IMR-90 (cell line): ENCODE data around the gene MFNG. TPM values are rescaled to one million over a fixed set of nuclear protein-coding genes. Genes with fewer than 3 reads are reported as not detected.

ENCODE experiments used
- ATAC-seq: fragments of 200-7000 bp; cut with Tn5 transposase; 2 replicates; pipeline ENCODE4 v1.9.1; 2020; ENCODE audit warnings: low read depth, mild to moderate bottlenecking, moderate library complexity
- BruUV-seq: library from RNA; stranded (reverse); fragments of 400-500 nt; replicated peaks from 2 replicates; lab custom pipeline; 2021; lab: Mats Ljungman, UMichigan
- CTCF ChIA-PET: fragments of 300-600 bp; formaldehyde crosslinking; extraction: SDS; loops from one replicate; lab custom pipeline; 2021; ENCODE audit warnings: antibody characterized with exemption; lab: Yijun Ruan, JAX
- POLR2A ChIA-PET: fragments of 300-600 bp; sonication (Branson Sonifier 250); formaldehyde crosslinking; loops from one replicate; lab custom pipeline; 2022; ENCODE audit warnings: antibody characterized with exemption; ENCODE audit not compliant: unreplicated experiment; lab: Charles Lee
- DNase-seq: peaks from one replicate; pipeline ENCODE4 v3.0.0; 2013
- H2AFZ ChIP-seq: replicated peaks from 2 replicates; pipeline ENCODE3; 2013; ENCODE audit warnings: low read length, mild to moderate bottlenecking; ENCODE audit not compliant: poor library complexity
- H2AK5ac ChIP-seq: 2 replicates; pipeline ENCODE4 v1.6.1; 2013; ENCODE audit warnings: low read depth, low read length, inconsistent platforms
- H2AK9ac ChIP-seq: replicated peaks from 2 replicates; pipeline ENCODE3; 2013; ENCODE audit warnings: mild to moderate bottlenecking, low read depth, low read length, moderate library complexity; ENCODE audit not compliant: poor library complexity
- H2BK120ac ChIP-seq: 2 replicates; pipeline ENCODE4 v1.6.1; 2013; ENCODE audit warnings: low read depth, low read length, inconsistent platforms
- H2BK15ac ChIP-seq: 3 replicates; pipeline ENCODE4 v1.6.1; 2013; ENCODE audit warnings: low read depth, low read length, inconsistent platforms
- H2BK20ac ChIP-seq: 2 replicates; pipeline ENCODE4 v1.6.1; 2013; ENCODE audit warnings: low read depth, mild to moderate bottlenecking, inconsistent platforms, low read length, moderate library complexity
- H2BK5ac ChIP-seq: 2 replicates; pipeline ENCODE4 v1.6.1; 2013; ENCODE audit warnings: mild to moderate bottlenecking, low read depth, low read length, inconsistent platforms; ENCODE audit not compliant: poor library complexity, severe bottlenecking
- H3K14ac ChIP-seq: replicated peaks from 2 replicates; pipeline ENCODE4 v1.6.1; 2013; ENCODE audit warnings: low read depth, low read length, inconsistent platforms
- H3K18ac ChIP-seq: 2 replicates; pipeline ENCODE4 v1.6.1; 2013; ENCODE audit warnings: low read depth, low read length, control low read depth
- H3K23ac ChIP-seq: 2 replicates; pipeline ENCODE4 v1.6.1; 2013; ENCODE audit warnings: low read depth, low read length, inconsistent platforms
- H3K27ac ChIP-seq: 2 replicates; pipeline ENCODE4 v1.5.1; 2013; ENCODE audit warnings: mild to moderate bottlenecking, control low read depth, low read length; ENCODE audit not compliant: insufficient read depth
- H3K27me3 ChIP-seq: 2 replicates; pipeline ENCODE4 v1.6.1; 2013; ENCODE audit warnings: low read length; ENCODE audit not compliant: control insufficient read depth, insufficient read depth
- H3K36me3 ChIP-seq: 2 replicates; pipeline ENCODE4 v1.6.1; 2013; ENCODE audit warnings: low read length, mixed read lengths; ENCODE audit not compliant: control insufficient read depth, insufficient read depth
- H3K4ac ChIP-seq: 2 replicates; pipeline ENCODE4 v1.6.1; 2013; ENCODE audit warnings: low read depth, low read length, inconsistent platforms
- H3K4me1 ChIP-seq: 2 replicates; pipeline ENCODE4 v1.6.1; 2013; ENCODE audit warnings: low read length, mixed read lengths; ENCODE audit not compliant: control insufficient read depth, insufficient read depth
- H3K4me2 ChIP-seq: 2 replicates; pipeline ENCODE4 v1.6.1; 2013; ENCODE audit warnings: low read depth, mild to moderate bottlenecking, control low read depth, low read length, moderate library complexity
- H3K4me3 ChIP-seq: 2 replicates; pipeline ENCODE4 v1.5.1; 2013; ENCODE audit warnings: low read depth, mild to moderate bottlenecking, control low read depth, low read length, moderate library complexity; ENCODE audit not compliant: insufficient read depth
- H3K56ac ChIP-seq: 2 replicates; pipeline ENCODE4 v1.6.1; 2013; ENCODE audit warnings: low read length, inconsistent platforms; ENCODE audit not compliant: insufficient read depth; ENCODE audit errors: extremely low read depth
- H3K79me1 ChIP-seq, 2 experiments: 2 replicates each; pipeline ENCODE4 v1.6.1; 2013; ENCODE audit warnings: low read length in 2 of 2, inconsistent platforms in 1 of 2, low read depth in 1 of 2
- H3K9ac ChIP-seq: 2 replicates; pipeline ENCODE4 v1.6.1; 2013; ENCODE audit warnings: low read depth, low read length, control low read depth
- H3K9me1 ChIP-seq: 2 replicates; pipeline ENCODE4 v1.6.1; 2013; ENCODE audit warnings: low read length, inconsistent platforms; ENCODE audit not compliant: insufficient read depth
- H3K9me3 ChIP-seq: 2 replicates; pipeline ENCODE4 v1.6.1; 2013; ENCODE audit warnings: low read length; ENCODE audit not compliant: control insufficient read depth, insufficient read depth
- H4K20me1 ChIP-seq: 2 replicates; pipeline ENCODE4 v1.6.1; 2013; ENCODE audit warnings: low read length, inconsistent platforms; ENCODE audit not compliant: insufficient read depth
- H4K5ac ChIP-seq: 2 replicates; pipeline ENCODE4 v1.6.1; 2013; ENCODE audit warnings: mild to moderate bottlenecking, low read depth, low read length, control low read depth
- H4K8ac ChIP-seq, 2 experiments: 2 replicates each; pipeline ENCODE4 v1.6.1; 2013; ENCODE audit warnings: low read depth in 2 of 2, low read length in 2 of 2, control low read depth in 1 of 2, inconsistent platforms in 1 of 2
- H4K91ac ChIP-seq: 2 replicates; pipeline ENCODE4 v1.6.1; 2013; ENCODE audit warnings: low read depth, low read length, inconsistent platforms; ENCODE audit not compliant: insufficient read depth
- BHLHE40 ChIP-seq: fragments of 150-350 bp; IDR thresholded peaks from 2 replicates; pipeline ENCODE4 v1.6.1; 2016; ENCODE audit warnings: mild to moderate bottlenecking, low read depth, low read length
- CEBPB ChIP-seq: IDR thresholded peaks from 2 replicates; pipeline ENCODE4 v1.6.1; 2012; ENCODE audit warnings: low read depth, low read length, improper control_type of control experiment
- CHD1 ChIP-seq: IDR thresholded peaks from 2 replicates; pipeline ENCODE4 v1.6.1; 2012; ENCODE audit warnings: low read depth, low read length, improper control_type of control experiment
- CTCF ChIP-seq: conservative IDR thresholded peaks from 2 replicates; pipeline ENCODE4 v1.5.1; 2012; ENCODE audit warnings: mild to moderate bottlenecking, low read depth, low read length, improper control_type of control experiment
- MAZ ChIP-seq: IDR thresholded peaks from 2 replicates; pipeline ENCODE4 v1.6.1; 2012; ENCODE audit warnings: low read depth, mild to moderate bottlenecking, low read length, improper control_type of control experiment, moderate library complexity, borderline replicate concordance
- NFE2L2 ChIP-seq: fragments of 150-350 bp; IDR thresholded peaks from 2 replicates; pipeline ENCODE4 v1.6.1; 2016; ENCODE audit warnings: low read depth, mild to moderate bottlenecking, low read length
- POLR2A ChIP-seq: IDR thresholded peaks from 2 replicates; pipeline ENCODE4 v1.6.1; 2012; ENCODE audit warnings: mild to moderate bottlenecking, low read depth, low read length
- RAD21 ChIP-seq: IDR thresholded peaks from 2 replicates; pipeline ENCODE4 v1.6.1; 2012; ENCODE audit warnings: low read length, improper control_type of control experiment
- RCOR1 ChIP-seq: IDR thresholded peaks from 2 replicates; pipeline ENCODE4 v1.6.1; 2012; ENCODE audit warnings: mild to moderate bottlenecking, low read length, improper control_type of control experiment; ENCODE audit not compliant: insufficient replicate concordance
- RFX5 ChIP-seq: IDR thresholded peaks from 2 replicates; pipeline ENCODE4 v1.8.0; 2012; ENCODE audit warnings: low read depth, mild to moderate bottlenecking, low read length, moderate library complexity
- SMC3 ChIP-seq: fragments of 150-350 bp; IDR thresholded peaks from 2 replicates; pipeline ENCODE4 v1.6.1; 2016; ENCODE audit warnings: low read depth, mild to moderate bottlenecking, antibody characterized with exemption, low read length, moderate library complexity
- WGBS, 2 experiments: methylation state at CpG; one replicate each; pipeline versions ENCODE4 v1.1.5 to v1.1.7; 2013; ENCODE audit warnings: missing lambda C conversion rate in 2 of 2; ENCODE audit not compliant: insufficient read length in 1 of 2; ENCODE audit errors: extremely low coverage in 2 of 2; 5-methylcytosine and 5-hydroxymethylcytosine counted together
- dilution Hi-C: fragments of 300-500 bp; cut with HindIII; formaldehyde crosslinking; loops from one replicate; pipeline ENCODE4 v1.14.3; 2018; ENCODE audit warnings: low sequenced_read_pairs; ENCODE audit not compliant: unreplicated experiment
- in situ Hi-C: fragments of 300-500 bp; cut with MboI; formaldehyde crosslinking; loops from 3 replicates; pipeline ENCODE4 v1.14.3; 2019; ENCODE audit warnings: low sequenced_read_pairs, inconsistent platforms, mixed read lengths
- intact Hi-C: fragments of 100-400 bp; cut with micrococcal nuclease; formaldehyde crosslinking; loops from 2 replicates; pipeline ENCODE4 v1.10.0; 2022
- polyA plus RNA-seq, 3 experiments: library from polyadenylated mRNA; depleted of rRNA; stranded (reverse); fragments of >200 nt; gene quantifications; 2 replicates each; pipeline ENCODE4 v1.2.3, GENCODE V29; 2012; ENCODE audit warnings: low replicate concordance in 1 of 3
- total RNA-seq: library from RNA; depleted of rRNA; stranded (reverse); fragments of >200 nt; gene quantifications from 2 replicates; pipeline ENCODE4 v1.2.3, GENCODE V29; 2012
- TF ChIP-seq, protein P1 (sequence below): fragments of 150-350 bp; IDR thresholded peaks from 2 replicates; pipeline ENCODE4 v1.6.1; 2016; ENCODE audit warnings: low read depth, mild to moderate bottlenecking, low read length, moderate library complexity, borderline replicate concordance

The MFNG gene
- total and polyA plus RNA-seq, 2 of the 4 experiments (the other 2 are of a cell fraction) = 0.15 TPM; not detected in 1

- in situ Hi-C loops = no loop called here
- no peak overlapping the region for H3K14ac ChIP-seq
Measured at GRCh38 chr22:37449331-37450001, 36.7 kb downstream of the MFNG start.

More at GRCh38 chr22:37449331-37450001, 36.7 kb downstream of the MFNG start:
- H3K9me3 ChIP-seq = no peaks in the 10 kb centered on the region
- H4K8ac ChIP-seq = no peak overlapping the region
- no peak overlapping the region for H3K18ac ChIP-seq
- no peak overlapping the region for H3K9ac ChIP-seq
- intact Hi-C loops = no loop called here
- H3K4me1 ChIP-seq = 0 out of 2 replicates have a peak, but pooled peaks cover 3% of the 10 kb centered on the region
- dilution Hi-C loops = no loop called here
- BruUV-seq = no TSS peak
- no peak overlapping the region for H2BK120ac ChIP-seq
- ChIA-PET POLR2A (no interaction called here), CTCF (interaction anchor here (1.0 kb wide), 1 partner anchor 21 kb away, joined by 4 read pairs; no protein-coding TSS in a partner anchor)
- no peak overlapping the region for H3K4me3 ChIP-seq
- no peaks in the 10 kb centered on the region for H3K36me3 ChIP-seq
- H3K9me1 ChIP-seq = peaks cover 4% of the 10 kb centered on the region; the same call in 1 of the 2 replicates
- H3K4ac ChIP-seq = 0 out of 2 replicates have a peak overlapping the region, but pooled peaks have one; percentile 29
- H2AK5ac ChIP-seq = peak overlapping the region; percentile 45; the same call in 1 of the 2 replicates
- H3K4me2 ChIP-seq = no peak overlapping the region
- no peak for ATAC-seq
- no CpG with 5 or more reads among the region's 15 CpGs for WGBS, 2 experiments
- TF ChIP-seq RFX5 = no peak
- TF ChIP-seq CTCF = no peak
- TF ChIP-seq CHD1 = no peak
- TF ChIP-seq BHLHE40 = no peak
- TF ChIP-seq, protein P1, sequence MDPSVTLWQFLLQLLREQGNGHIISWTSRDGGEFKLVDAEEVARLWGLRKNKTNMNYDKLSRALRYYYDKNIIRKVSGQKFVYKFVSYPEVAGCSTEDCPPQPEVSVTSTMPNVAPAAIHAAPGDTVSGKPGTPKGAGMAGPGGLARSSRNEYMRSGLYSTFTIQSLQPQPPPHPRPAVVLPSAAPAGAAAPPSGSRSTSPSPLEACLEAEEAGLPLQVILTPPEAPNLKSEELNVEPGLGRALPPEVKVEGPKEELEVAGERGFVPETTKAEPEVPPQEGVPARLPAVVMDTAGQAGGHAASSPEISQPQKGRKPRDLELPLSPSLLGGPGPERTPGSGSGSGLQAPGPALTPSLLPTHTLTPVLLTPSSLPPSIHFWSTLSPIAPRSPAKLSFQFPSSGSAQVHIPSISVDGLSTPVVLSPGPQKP = no peak
- no peak for TF ChIP-seq POLR2A
- no peak for TF ChIP-seq SMC3
- TF ChIP-seq CEBPB = no peak
- no peak for TF ChIP-seq RAD21
- TF ChIP-seq RCOR1 = no peak
- TF ChIP-seq MAZ = no peak
- no peak for TF ChIP-seq NFE2L2
- peaks cover 0 to 3% of the 10 kb centered on the region in 2 experiments; a peak in 1 of 4 replicates for H3K79me1 ChIP-seq
- H4K91ac ChIP-seq = no peak overlapping the region; the same call in 1 of the 2 replicates
- H2BK15ac ChIP-seq = no peak overlapping the region
- H2BK5ac ChIP-seq = no peak overlapping the region
- H4K20me1 ChIP-seq = no peaks in the 10 kb centered on the region
- H3K27ac ChIP-seq = no peak overlapping the region
- H4K5ac ChIP-seq = no peak overlapping the region
- H2AFZ ChIP-seq = peak overlapping the region; percentile 46
- H2BK20ac ChIP-seq = no peak overlapping the region
- H2AK9ac ChIP-seq = peak overlapping the region; percentile 9
- H3K56ac ChIP-seq = no peak overlapping the region
- H3K23ac ChIP-seq = no peak overlapping the region
- H3K27me3 ChIP-seq = no peaks in the 10 kb centered on the region
- no peak for DNase-seq
